ENCODE measurements around the gene TNRC18. TPM values are rescaled to one million over a fixed set of nuclear protein-coding genes. Genes with fewer than 3 reads are reported as not detected.

TNRC18 gene
- total RNA-seq, 2 experiments from 2014 or later: 39.4 to 48.6 TPM

- Mint-ChIP-seq H3K36me3 (ENCODE audit: low read depth) (peaks cover 8% of the 10 kb centered on the region), H3K27me3 (peaks cover 34% of the 10 kb centered on the region), H3K4me1 (peaks cover 9% of the 10 kb centered on the region), H3K9me3 (ENCODE audit: low read depth) (peaks cover 2% of the 10 kb centered on the region), H3K27ac (no peak overlapping the region), H3K4me3 (no peak overlapping the region)
- intact Hi-C loops (cut with DNase I, micrococcal nuclease): no loop called here
- ATAC-seq: no peak
- ChIA-PET POLR2A (no interaction called here), CTCF (no interaction called here)
- DNase-seq: no peak
Measured at GRCh38 chr7:5433181-5433580, 9.5 kb upstream of the TNRC18 start.

- Mint-ChIP-seq H3K9me3 (ENCODE audit: low read depth) (peaks cover 2% of the 10 kb centered on the region), H3K27me3 (peaks cover 35% of the 10 kb centered on the region), H3K27ac (no peak overlapping the region), H3K36me3 (ENCODE audit: low read depth) (peaks cover 6% of the 10 kb centered on the region), H3K4me1 (peaks cover 9% of the 10 kb centered on the region), H3K4me3 (no peak overlapping the region)
- ChIA-PET CTCF (no interaction called here), POLR2A (no interaction called here)
- intact Hi-C loops (cut with DNase I, micrococcal nuclease): no loop called here
- DNase-seq (no peak), ATAC-seq (no peak)
Measured at GRCh38 chr7:5432691-5433090, 9.1 kb upstream of the TNRC18 start.

- no peak overlapping the region for H3K27ac Mint-ChIP-seq
- CTCF ChIA-PET: interaction anchor here (0.5 to 1.5 kb wide), 2 partner anchors 35 to 262 kb away, joined by 3 read pairs; no protein-coding TSS in a partner anchor
- H3K4me3 Mint-ChIP-seq: no peak overlapping the region
- peaks cover 46% of the 10 kb centered on the region for H3K27me3 Mint-ChIP-seq
- no peak for ATAC-seq
- H3K4me1 Mint-ChIP-seq: peaks cover 12% of the 10 kb centered on the region
- no peak for DNase-seq
- POLR2A ChIA-PET: interaction anchor here (0.5 kb wide), 1 partner anchor 9 kb away, joined by 4 read pairs; no protein-coding TSS in a partner anchor
- no peaks in the 10 kb centered on the region for H3K36me3 Mint-ChIP-seq (ENCODE audit: low read depth)
- intact Hi-C loops (cut with DNase I, micrococcal nuclease): no loop called here
- H3K9me3 Mint-ChIP-seq (ENCODE audit: low read depth): peaks cover 2% of the 10 kb centered on the region
Measured at GRCh38 chr7:5431560-5432015, 8.0 kb upstream of the TNRC18 start.

GRCh38 chr7:5430612-5430947, 6.9 kb upstream of the TNRC18 start:
- DNase-seq: no peak
- intact Hi-C loops (cut with DNase I, micrococcal nuclease): no loop called here
- no peaks in the 10 kb centered on the region for H3K36me3 Mint-ChIP-seq (ENCODE audit: low read depth)
- peaks cover 53% of the 10 kb centered on the region for H3K27me3 Mint-ChIP-seq
- ChIA-PET CTCF (interaction anchor here (1.5 kb wide), 1 partner anchor 34 kb away, joined by 3 read pairs; no protein-coding TSS in a partner anchor), POLR2A (no interaction called here)
- no peak for ATAC-seq
- H3K4me1 Mint-ChIP-seq: peaks cover 15% of the 10 kb centered on the region
- H3K27ac Mint-ChIP-seq: no peak overlapping the region
- H3K9me3 Mint-ChIP-seq (ENCODE audit: low read depth): peaks cover 2% of the 10 kb centered on the region
- no peak overlapping the region for H3K4me3 Mint-ChIP-seq

- no peak overlapping the region for H3K4me3 Mint-ChIP-seq
- no peaks in the 10 kb centered on the region for H3K36me3 Mint-ChIP-seq (ENCODE audit: low read depth)
- H3K9me3 Mint-ChIP-seq (ENCODE audit: low read depth): peaks cover 2% of the 10 kb centered on the region
- H3K27me3 Mint-ChIP-seq: peaks cover 58% of the 10 kb centered on the region
- peak; percentile 41 for DNase-seq
- ATAC-seq: no peak
- intact Hi-C loops (cut with DNase I, micrococcal nuclease): loop anchor here in 1 of 2 experiments (1.0 kb wide), 1 partner anchor 10 kb away; no protein-coding TSS in a partner anchor
- no peak overlapping the region for H3K27ac Mint-ChIP-seq
- CTCF ChIA-PET: interaction anchor here (0.7 kb wide), 1 partner anchor 33 kb away, joined by 3 read pairs; no protein-coding TSS in a partner anchor
- POLR2A ChIA-PET: no interaction called here
- peaks cover 18% of the 10 kb centered on the region for H3K4me1 Mint-ChIP-seq
Measured at GRCh38 chr7:5429857-5430611, 6.4 kb upstream of the TNRC18 start.

GRCh38 chr7:5429253-5429856, 5.7 kb upstream of the TNRC18 start:
- Mint-ChIP-seq H3K27me3 (peaks cover 62% of the 10 kb centered on the region), H3K27ac (no peak overlapping the region), H3K9me3 (ENCODE audit: low read depth) (peaks cover 2% of the 10 kb centered on the region), H3K4me3 (no peak overlapping the region), H3K4me1 (peaks cover 24% of the 10 kb centered on the region), H3K36me3 (ENCODE audit: low read depth) (no peaks in the 10 kb centered on the region)
- intact Hi-C loops (cut with DNase I, micrococcal nuclease): loop anchor here in 1 of 2 experiments (1.0 kb wide), 1 partner anchor 9 kb away; no protein-coding TSS in a partner anchor
- POLR2A ChIA-PET: no interaction called here
- ATAC-seq: no peak
- CTCF ChIA-PET: interaction anchor here (0.6 to 0.7 kb wide), 2 partner anchors 33 to 189 kb away, joined by 3 read pairs; no protein-coding TSS in a partner anchor
- DNase-seq: peak; percentile 16

- ChIA-PET CTCF (interaction anchor here (0.6 kb wide), 1 partner anchor 188 kb away, joined by 3 read pairs; no protein-coding TSS in a partner anchor), POLR2A (no interaction called here)
- Mint-ChIP-seq H3K27ac (no peak overlapping the region), H3K4me1 (peaks cover 27% of the 10 kb centered on the region), H3K4me3 (no peak overlapping the region), H3K36me3 (ENCODE audit: low read depth) (no peaks in the 10 kb centered on the region), H3K9me3 (ENCODE audit: low read depth) (peaks cover 2% of the 10 kb centered on the region), H3K27me3 (peaks cover 63% of the 10 kb centered on the region)
- intact Hi-C loops (cut with DNase I, micrococcal nuclease): loop anchor here in 1 of 2 experiments (1.0 kb wide), 1 partner anchor 8 kb away; no protein-coding TSS in a partner anchor
- no peak for ATAC-seq
- peak; percentile 43 for DNase-seq
Measured at GRCh38 chr7:5428478-5429252, 5.0 kb upstream of the TNRC18 start.

- intact Hi-C loops (cut with DNase I, micrococcal nuclease): no loop called here
- peaks cover 59% of the 10 kb centered on the region for H3K27me3 Mint-ChIP-seq
- CTCF ChIA-PET: interaction anchor here (1.3 kb wide), 1 partner anchor 60 kb away, joined by 4 read pairs; no protein-coding TSS in a partner anchor
- no peak for ATAC-seq
- no peaks in the 10 kb centered on the region for H3K9me3 Mint-ChIP-seq (ENCODE audit: low read depth)
- peaks cover 32% of the 10 kb centered on the region for H3K4me1 Mint-ChIP-seq
- H3K36me3 Mint-ChIP-seq (ENCODE audit: low read depth): no peaks in the 10 kb centered on the region
- POLR2A ChIA-PET: no interaction called here
- no peak overlapping the region for H3K27ac Mint-ChIP-seq
- DNase-seq: peak; percentile 24
- no peak overlapping the region for H3K4me3 Mint-ChIP-seq
Measured at GRCh38 chr7:5426226-5426475, 2.5 kb upstream of the TNRC18 start.

GRCh38 chr7:5425507-5426225, 2.0 kb upstream of the TNRC18 start:
- Mint-ChIP-seq H3K9me3 (ENCODE audit: low read depth) (no peaks in the 10 kb centered on the region), H3K4me1 (peaks cover 32% of the 10 kb centered on the region)
- intact Hi-C loops (cut with DNase I, micrococcal nuclease): loop anchor here in 1 of 2 experiments (2.0 kb wide), 1 partner anchor 29 kb away; no protein-coding TSS in a partner anchor

GRCh38 chr7:5424749-5425506, 1.3 kb upstream of the TNRC18 start:
- Mint-ChIP-seq H3K4me3 (peak overlapping the region; percentile 62), H3K27me3 (peaks cover 59% of the 10 kb centered on the region), H3K9me3 (ENCODE audit: low read depth) (no peaks in the 10 kb centered on the region), H3K27ac (no peak overlapping the region), H3K4me1 (peaks cover 36% of the 10 kb centered on the region), H3K36me3 (ENCODE audit: low read depth) (no peaks in the 10 kb centered on the region)
- intact Hi-C loops (cut with DNase I, micrococcal nuclease): loop anchor here (1.0 to 5.0 kb wide), 3 partner anchors 28 to 847 kb away; partner anchors contain the start of gene CYTH3 (in 1 of the 2)
- DNase-seq (peak; percentile 32), ATAC-seq (no peak)
- POLR2A ChIA-PET: no interaction called here
- CTCF ChIA-PET: interaction anchor here (0.6 to 1.3 kb wide), 2 partner anchors 59 to 83 kb away, joined by 3 to 4 read pairs; no protein-coding TSS in a partner anchor

More at GRCh38 chr7:5425507-5426225, 2.0 kb upstream of the TNRC18 start:
- DNase-seq (peak; percentile 18), ATAC-seq (no peak)
- no peaks in the 10 kb centered on the region for H3K36me3 Mint-ChIP-seq (ENCODE audit: low read depth)
- H3K4me3 Mint-ChIP-seq: peak overlapping the region; percentile 10
- peaks cover 59% of the 10 kb centered on the region for H3K27me3 Mint-ChIP-seq
- no peak overlapping the region for H3K27ac Mint-ChIP-seq
- ChIA-PET CTCF (interaction anchor here (0.6 to 1.3 kb wide), 2 partner anchors 59 to 82 kb away, joined by 3 to 4 read pairs; no protein-coding TSS in a partner anchor), POLR2A (no interaction called here)

Measured in activated CD4-positive, alpha-beta T cell treated with anti-CD3 and anti-CD28 coated beads for 36 hours (primary cell).